Tibial artery (tissue), 4 donors: ENCODE data around the gene GALR3.

ENCODE experiments used
- DNase-seq, 2 donors: peaks; one replicate each; pipeline ENCODE4 v3.0.0-alpha.2; 2019
- H3K27ac ChIP-seq, 2 donors: fragments of 200-600 bp; sonication (generic) in 1 of 2; 1 replicate in 1 of 2; 2 replicates in 1 of 2; pipeline ENCODE4 v1.5.1; 2018 to 2019; ENCODE audit warnings: mild to moderate bottlenecking in 1 of 2
- H3K27me3 ChIP-seq, 2 donors: fragments of 200-600 bp; sonication (generic) in 1 of 2; one replicate each; pipeline versions ENCODE4 v1.5.1 to v1.6.0; 2016 to 2019
- H3K36me3 ChIP-seq, 3 donors: fragments of 200-600 bp; sonication (generic) in 2 of 3; one replicate each; pipeline ENCODE4 v1.5.1; 2016 to 2019; ENCODE audit warnings: mild to moderate bottlenecking in 2 of 3
- H3K4me1 ChIP-seq, 4 donors: fragments of 200-600 bp; sonication (generic) in 2 of 4; 1 replicate in 3 of 4; 2 replicates in 1 of 4; pipeline ENCODE4 v1.5.1; 2016 to 2019
- H3K4me3 ChIP-seq, 2 donors: fragments of 200-600 bp; sonication (generic) in 1 of 2; 1 replicate in 1 of 2; 2 replicates in 1 of 2; pipeline ENCODE4 v1.5.1; 2018 to 2019; ENCODE audit warnings: mild to moderate bottlenecking in 2 of 2
- H3K9me3 ChIP-seq, 3 donors: fragments of 200-600 bp; sonication (generic) in 1 of 3; one replicate each; pipeline ENCODE4 v1.5.1; 2016 to 2019
- intact Hi-C: fragments of 100-400 bp; cut with DNase I; formaldehyde crosslinking; loops from one replicate; pipeline ENCODE4 v1.15.0; 2023; ENCODE audit warnings: low total_unique reads
- TF ChIP-seq, protein P1 (sequence below), 2 experiments: fragments of 200-600 bp in 1 of 2; fragments of 450-650 bp in 1 of 2; IDR thresholded peaks; one replicate each; pipeline ENCODE4 v1.5.1; 2017 to 2019; ENCODE audit warnings: antibody characterized with exemption in 2 of 2, mild to moderate bottlenecking in 1 of 2, moderate library complexity in 1 of 2

Gene GALR3

DNA sequence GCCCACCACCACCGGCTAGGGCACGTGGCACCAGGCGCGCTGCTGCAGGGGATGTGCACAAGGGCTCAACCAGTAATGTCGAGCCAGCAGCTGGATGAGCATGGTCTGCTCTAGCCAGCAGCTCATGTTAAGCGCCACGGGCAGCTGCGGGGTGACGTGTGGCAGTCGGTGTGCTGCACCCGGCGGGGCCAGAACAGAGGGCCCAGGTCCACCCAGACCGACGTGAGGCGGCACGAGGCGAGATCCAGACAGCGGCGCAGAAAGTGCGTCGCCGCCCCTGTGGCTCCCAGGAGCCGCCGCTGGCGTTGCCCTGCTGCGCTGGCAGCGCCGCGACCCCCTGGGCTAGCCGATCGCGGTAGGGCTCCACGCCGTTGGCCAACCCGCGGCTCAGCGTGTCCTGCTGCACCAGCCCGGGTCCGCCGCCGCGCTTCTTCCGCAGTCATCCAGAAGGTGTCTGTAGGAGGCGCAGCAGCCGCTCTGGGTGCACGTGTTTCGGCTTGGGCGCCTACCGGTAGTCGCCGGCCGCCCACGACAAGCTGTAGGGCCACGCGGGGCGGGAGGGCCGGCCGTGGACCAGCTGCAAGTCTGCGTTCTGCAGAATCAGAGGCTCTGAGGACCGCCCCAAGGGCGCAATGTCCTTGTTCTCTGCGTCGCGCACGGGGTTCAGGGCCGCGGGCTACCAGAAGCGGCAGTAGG is 4.6 kb upstream of the GALR3 start:
- Histone ChIP-seq H3K27me3 (peaks cover 0 to 25% of the 10 kb centered on the region in 2 donors), H3K4me3 (peak overlapping the region; percentile 40 to 51), H3K27ac (peak overlapping the region in 1 of 2 donors; percentile 31), H3K9me3 (no peaks in the 10 kb centered on the region), H3K4me1 (peaks cover 0 to 19% (median 16%) of the 10 kb centered on the region in 4 donors), H3K36me3 (peaks cover 0 to 30% (median 0%) of the 10 kb centered on the region in 3 donors)
- DNase-seq = peak in 1 of 2 donors; percentile 46
- intact Hi-C loops = loop anchor here (5.0 kb wide), 2 partner anchors 114 to 149 kb away; no protein-coding TSS in a partner anchor
- TF ChIP-seq, protein P1, sequence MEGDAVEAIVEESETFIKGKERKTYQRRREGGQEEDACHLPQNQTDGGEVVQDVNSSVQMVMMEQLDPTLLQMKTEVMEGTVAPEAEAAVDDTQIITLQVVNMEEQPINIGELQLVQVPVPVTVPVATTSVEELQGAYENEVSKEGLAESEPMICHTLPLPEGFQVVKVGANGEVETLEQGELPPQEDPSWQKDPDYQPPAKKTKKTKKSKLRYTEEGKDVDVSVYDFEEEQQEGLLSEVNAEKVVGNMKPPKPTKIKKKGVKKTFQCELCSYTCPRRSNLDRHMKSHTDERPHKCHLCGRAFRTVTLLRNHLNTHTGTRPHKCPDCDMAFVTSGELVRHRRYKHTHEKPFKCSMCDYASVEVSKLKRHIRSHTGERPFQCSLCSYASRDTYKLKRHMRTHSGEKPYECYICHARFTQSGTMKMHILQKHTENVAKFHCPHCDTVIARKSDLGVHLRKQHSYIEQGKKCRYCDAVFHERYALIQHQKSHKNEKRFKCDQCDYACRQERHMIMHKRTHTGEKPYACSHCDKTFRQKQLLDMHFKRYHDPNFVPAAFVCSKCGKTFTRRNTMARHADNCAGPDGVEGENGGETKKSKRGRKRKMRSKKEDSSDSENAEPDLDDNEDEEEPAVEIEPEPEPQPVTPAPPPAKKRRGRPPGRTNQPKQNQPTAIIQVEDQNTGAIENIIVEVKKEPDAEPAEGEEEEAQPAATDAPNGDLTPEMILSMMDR (IDR thresholded peaks at IDR 0.05) = peak; percentile 21

DNA sequence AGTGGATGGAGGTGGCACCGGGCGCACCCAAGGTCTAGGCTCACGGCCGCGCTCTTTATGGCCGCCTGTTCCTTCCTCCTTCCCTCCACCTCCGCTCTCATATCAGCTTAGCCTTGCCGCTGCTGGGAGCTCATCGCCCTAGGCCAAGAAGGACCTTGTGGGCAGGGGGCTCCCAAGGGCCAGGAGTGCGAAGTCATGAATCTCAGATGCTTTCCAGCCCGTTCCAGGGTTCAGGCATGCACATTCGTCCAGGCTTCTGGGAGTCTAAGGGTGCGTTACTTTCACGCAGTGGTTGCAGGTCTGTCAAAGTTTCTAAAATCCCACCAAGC is 4.1 kb upstream of the GALR3 start:
- no peak overlapping the region for H3K27ac ChIP-seq
- H3K9me3 ChIP-seq = no peaks in the 10 kb centered on the region
- DNase-seq = no peak
- intact Hi-C loops = loop anchor here (5.0 kb wide), 2 partner anchors 113 to 148 kb away; no protein-coding TSS in a partner anchor
- TF ChIP-seq, protein P1 (IDR thresholded peaks at IDR 0.05) = no peak
- H3K36me3 ChIP-seq = peaks cover 0 to 25% (median 0%) of the 10 kb centered on the region in 3 donors
- peaks cover 0 to 19% (median 16%) of the 10 kb centered on the region in 4 donors for H3K4me1 ChIP-seq
- H3K4me3 ChIP-seq = peak overlapping the region; percentile 40 to 51
- peaks cover 0 to 25% of the 10 kb centered on the region in 2 donors for H3K27me3 ChIP-seq

DNA sequence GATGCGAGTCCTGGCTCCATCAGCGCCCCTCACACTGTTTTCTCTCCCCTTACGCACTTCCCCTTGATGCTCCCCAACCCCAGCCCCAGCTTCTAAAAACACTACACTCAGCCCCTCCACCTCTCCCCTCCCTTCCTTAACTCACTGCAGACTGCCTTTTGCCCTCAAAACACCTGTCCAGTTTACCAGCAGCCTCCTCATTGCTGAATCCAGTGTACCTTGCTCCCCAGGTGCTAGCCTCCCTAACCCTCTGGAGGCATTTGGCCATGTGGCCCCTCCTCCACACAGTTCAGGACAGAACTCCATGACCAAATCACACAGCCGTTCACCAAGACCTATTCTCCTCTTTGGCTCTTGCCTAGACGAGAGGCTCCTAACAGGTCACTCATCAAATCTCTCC is 2.8 kb upstream of the GALR3 start:
- Histone ChIP-seq H3K4me3 (no peak overlapping the region), H3K9me3 (no peaks in the 10 kb centered on the region), H3K27ac (no peak overlapping the region), H3K27me3 (peaks cover 0 to 25% of the 10 kb centered on the region in 2 donors), H3K4me1 (peaks cover 0 to 26% (median 20%) of the 10 kb centered on the region in 4 donors), H3K36me3 (peaks cover 0 to 12% (median 0%) of the 10 kb centered on the region in 3 donors)
- DNase-seq = no peak
- intact Hi-C loops = no loop called here
- TF ChIP-seq, protein P1 (IDR thresholded peaks at IDR 0.05) = no peak

DNA sequence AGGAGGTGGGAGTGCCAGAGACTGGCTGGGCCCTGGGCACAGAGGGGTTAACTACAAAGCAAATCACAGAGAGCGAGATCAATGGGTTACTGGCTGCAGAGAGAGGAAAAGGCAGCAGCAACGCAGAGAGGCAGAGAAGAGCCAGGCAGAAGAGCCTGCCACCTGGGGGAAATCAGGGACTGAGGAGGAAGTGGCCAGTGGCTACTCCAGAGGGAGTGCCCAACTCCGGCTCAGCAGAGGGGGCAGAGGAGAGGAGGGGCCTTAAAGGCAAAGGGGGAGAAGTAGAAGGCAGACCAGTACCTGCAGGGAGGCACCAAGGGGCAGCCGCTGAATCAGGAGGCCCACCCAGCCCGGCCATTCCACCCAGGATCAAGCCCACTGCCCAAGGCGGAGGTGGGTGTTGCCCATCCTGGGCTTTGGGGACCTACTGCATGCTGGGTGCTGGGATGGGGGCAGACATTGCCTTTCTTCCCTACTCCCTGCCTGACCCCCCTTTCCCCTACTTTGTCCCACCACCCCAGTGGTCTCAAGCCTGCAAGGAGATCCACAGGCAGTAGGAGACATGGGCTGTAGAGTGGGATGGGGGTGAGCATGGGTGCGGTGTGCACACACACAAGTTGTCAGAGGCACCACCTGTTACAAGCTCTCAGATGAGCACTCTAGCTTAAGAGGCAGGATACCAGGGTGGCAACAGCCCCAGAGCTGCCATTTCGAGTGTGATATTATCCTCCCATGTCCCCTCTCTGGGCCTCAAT is 926 bp upstream of the GALR3 start:
- intact Hi-C loops = no loop called here
- Histone ChIP-seq H3K9me3 (no peaks in the 10 kb centered on the region), H3K4me1 (peaks cover 0 to 34% (median 28%) of the 10 kb centered on the region in 4 donors), H3K27ac (no peak overlapping the region), H3K4me3 (no peak overlapping the region), H3K27me3 (peaks cover 0 to 25% of the 10 kb centered on the region in 2 donors), H3K36me3 (no peaks in the 10 kb centered on the region)
- TF ChIP-seq, protein P1 (IDR thresholded peaks at IDR 0.05) = no peak
- DNase-seq = no peak

DNA sequence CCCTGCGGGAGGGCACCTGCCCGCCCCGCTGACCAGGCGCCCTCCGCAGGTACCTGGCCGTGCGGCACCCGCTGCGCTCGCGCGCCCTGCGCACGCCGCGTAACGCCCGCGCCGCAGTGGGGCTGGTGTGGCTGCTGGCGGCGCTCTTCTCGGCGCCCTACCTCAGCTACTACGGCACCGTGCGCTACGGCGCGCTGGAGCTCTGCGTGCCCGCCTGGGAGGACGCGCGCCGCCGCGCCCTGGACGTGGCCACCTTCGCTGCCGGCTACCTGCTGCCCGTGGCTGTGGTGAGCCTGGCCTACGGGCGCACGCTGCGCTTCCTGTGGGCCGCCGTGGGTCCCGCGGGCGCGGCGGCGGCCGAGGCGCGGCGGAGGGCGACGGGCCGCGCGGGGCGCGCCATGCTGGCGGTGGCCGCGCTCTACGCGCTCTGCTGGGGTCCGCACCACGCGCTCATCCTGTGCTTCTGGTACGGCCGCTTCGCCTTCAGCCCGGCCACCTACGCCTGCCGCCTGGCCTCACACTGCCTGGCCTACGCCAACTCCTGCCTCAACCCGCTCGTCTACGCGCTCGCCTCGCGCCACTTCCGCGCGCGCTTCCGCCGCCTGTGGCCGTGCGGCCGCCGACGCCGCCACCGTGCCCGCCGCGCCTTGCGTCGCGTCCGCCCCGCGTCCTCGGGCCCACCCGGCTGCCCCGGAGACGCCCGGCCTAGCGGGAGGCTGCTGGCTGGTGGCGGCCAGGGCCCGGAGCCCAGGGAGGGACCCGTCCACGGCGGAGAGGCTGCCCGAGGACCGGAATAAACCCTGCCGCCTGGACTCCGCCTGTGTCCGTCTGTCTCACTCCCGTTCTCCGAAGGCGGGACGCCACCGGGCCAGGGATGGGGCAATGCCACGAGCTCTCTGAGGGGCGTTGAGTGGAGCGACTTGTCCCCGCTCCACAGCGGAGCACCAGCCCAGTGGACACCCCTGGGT is 1.8 kb downstream of the GALR3 start:
- no peak for DNase-seq
- TF ChIP-seq, protein P1 (IDR thresholded peaks at IDR 0.05) = no peak
- peaks cover 0 to 18% of the 10 kb centered on the region in 2 donors for H3K27me3 ChIP-seq
- peak overlapping the region in 1 of 2 donors; percentile 51 for H3K27ac ChIP-seq
- H3K9me3 ChIP-seq = no peaks in the 10 kb centered on the region
- peaks cover 0 to 19% (median 14%) of the 10 kb centered on the region in 4 donors for H3K4me1 ChIP-seq
- peak overlapping the region; percentile 34 to 44 for H3K4me3 ChIP-seq
- intact Hi-C loops = no loop called here
- H3K36me3 ChIP-seq = peaks cover 0 to 13% (median 8%) of the 10 kb centered on the region in 3 donors
